T-helper 1 cell treated with Interleukin-12 subunit alpha and Interleukin-12 subunit beta and Interleukin-4 antibody, amounts not matched to agents 30 μg/mL and 1 μg/mL, for 36 hours (primary cell): ENCODE data around the gene NXPH2.
"Not testable (repeated sequence)": the region's sequence is repeated elsewhere in the genome, so short reads cannot be mapped to it uniquely, and the experiment has no call there.

Experiments used
- H3K27ac Mint-ChIP-seq: one replicate; pipeline ENCODE4 v1.8.0; 2021; ENCODE audit warnings: mild to moderate bottlenecking, mixed read lengths
- H3K27me3 Mint-ChIP-seq: one replicate; pipeline ENCODE4 v1.8.0; 2021; ENCODE audit warnings: low read depth, mixed read lengths
- H3K36me3 Mint-ChIP-seq: one replicate; pipeline ENCODE4 v1.8.0; 2021; ENCODE audit warnings: low read depth, mixed read lengths
- H3K4me1 Mint-ChIP-seq: one replicate; pipeline ENCODE4 v1.8.0; 2021; ENCODE audit warnings: low read depth, mixed read lengths
- H3K4me3 Mint-ChIP-seq: one replicate; pipeline ENCODE4 v1.8.0; 2021; ENCODE audit warnings: mild to moderate bottlenecking, moderate library complexity, mixed read lengths
- H3K9me3 Mint-ChIP-seq: one replicate; pipeline ENCODE4 v1.8.0; 2021; ENCODE audit warnings: mixed read lengths

NXPH2 gene

GRCh38 chr2:138777996-138778395, 2.2 kb downstream of the NXPH2 start:
- Mint-ChIP-seq H3K27ac (no peak overlapping the region), H3K36me3 (no peaks in the 10 kb centered on the region)

GRCh38 chr2:138775736-138776135, 4.5 kb downstream of the NXPH2 start:
- Mint-ChIP-seq H3K4me1 (no peaks in the 10 kb centered on the region), H3K36me3 (no peaks in the 10 kb centered on the region), H3K27me3 (peaks cover 23% of the 10 kb centered on the region), H3K27ac (no peak overlapping the region), H3K9me3 (no peaks in the 10 kb centered on the region), H3K4me3 (no peak overlapping the region)

More at GRCh38 chr2:138777996-138778395, 2.2 kb downstream of the NXPH2 start:
- no peaks in the 10 kb centered on the region for H3K4me1 Mint-ChIP-seq
- peaks cover 42% of the 10 kb centered on the region for H3K27me3 Mint-ChIP-seq
- no peak overlapping the region for H3K4me3 Mint-ChIP-seq
- H3K9me3 Mint-ChIP-seq, result no peaks in the 10 kb centered on the region

GRCh38 chr2:138771534-138771933, 8.7 kb downstream of the NXPH2 start:
- no peaks in the 10 kb centered on the region for H3K4me1 Mint-ChIP-seq
- no peaks in the 10 kb centered on the region for H3K36me3 Mint-ChIP-seq
- H3K9me3 Mint-ChIP-seq, result no peaks in the 10 kb centered on the region
- no peak overlapping the region for H3K4me3 Mint-ChIP-seq
- H3K27me3 Mint-ChIP-seq, result peaks cover 5% of the 10 kb centered on the region
- H3K27ac Mint-ChIP-seq, result no peak overlapping the region

GRCh38 chr2:138767101-138767500, 13.1 kb downstream of the NXPH2 start:
- no peaks in the 10 kb centered on the region for H3K9me3 Mint-ChIP-seq
- no peaks in the 10 kb centered on the region for H3K36me3 Mint-ChIP-seq
- H3K27ac Mint-ChIP-seq, result no peak overlapping the region
- H3K27me3 Mint-ChIP-seq, result peaks cover 5% of the 10 kb centered on the region
- H3K4me1 Mint-ChIP-seq, result no peaks in the 10 kb centered on the region
- no peak overlapping the region for H3K4me3 Mint-ChIP-seq

GRCh38 chr2:138766464-138766863, 13.7 kb downstream of the NXPH2 start:
- no peak overlapping the region for H3K27ac Mint-ChIP-seq
- no peak overlapping the region for H3K4me3 Mint-ChIP-seq
- H3K36me3 Mint-ChIP-seq, result no peaks in the 10 kb centered on the region
- H3K27me3 Mint-ChIP-seq, result peaks cover 5% of the 10 kb centered on the region
- H3K4me1 Mint-ChIP-seq, result no peaks in the 10 kb centered on the region
- no peaks in the 10 kb centered on the region for H3K9me3 Mint-ChIP-seq

GRCh38 chr2:138763971-138764370, 16.2 kb downstream of the NXPH2 start:
- Mint-ChIP-seq H3K9me3 (no peaks in the 10 kb centered on the region), H3K4me3 (no peak overlapping the region), H3K27ac (no peak overlapping the region), H3K27me3 (peaks cover under 1% of the 10 kb centered on the region), H3K4me1 (no peaks in the 10 kb centered on the region), H3K36me3 (no peaks in the 10 kb centered on the region)

GRCh38 chr2:138762533-138762932, 17.7 kb downstream of the NXPH2 start:
- H3K27me3 Mint-ChIP-seq, result no peaks in the 10 kb centered on the region
- H3K9me3 Mint-ChIP-seq, result no peaks in the 10 kb centered on the region
- H3K27ac Mint-ChIP-seq, result no peak overlapping the region
- H3K4me3 Mint-ChIP-seq, result no peak overlapping the region
- H3K36me3 Mint-ChIP-seq, result no peaks in the 10 kb centered on the region
- no peaks in the 10 kb centered on the region for H3K4me1 Mint-ChIP-seq

GRCh38 chr2:138760676-138761075, 19.5 kb downstream of the NXPH2 start:
- no peak overlapping the region for H3K4me3 Mint-ChIP-seq
- H3K4me1 Mint-ChIP-seq, result no peaks in the 10 kb centered on the region
- no peaks in the 10 kb centered on the region for H3K36me3 Mint-ChIP-seq
- no peaks in the 10 kb centered on the region for H3K9me3 Mint-ChIP-seq
- H3K27me3 Mint-ChIP-seq, result no peaks in the 10 kb centered on the region
- H3K27ac Mint-ChIP-seq, result no peak overlapping the region

- H3K36me3 Mint-ChIP-seq, result no peaks in the 10 kb centered on the region
- no peak overlapping the region for H3K27ac Mint-ChIP-seq
- H3K27me3 Mint-ChIP-seq, result no peaks in the 10 kb centered on the region
- H3K4me1 Mint-ChIP-seq, result no peaks in the 10 kb centered on the region
- H3K9me3 Mint-ChIP-seq, result no peaks in the 10 kb centered on the region
- no peak overlapping the region for H3K4me3 Mint-ChIP-seq
These were observed 22.8 kb downstream of the NXPH2 start for GRCh38 chr2:138757384-138757783.

- Mint-ChIP-seq H3K27ac (no peak overlapping the region), H3K27me3 (no peaks in the 10 kb centered on the region), H3K4me1 (no peaks in the 10 kb centered on the region), H3K4me3 (no peak overlapping the region), H3K9me3 (no peaks in the 10 kb centered on the region), H3K36me3 (no peaks in the 10 kb centered on the region)
These were observed 27.8 kb downstream of the NXPH2 start for GRCh38 chr2:138752197-138752956.

- H3K4me1 Mint-ChIP-seq, result no peaks in the 10 kb centered on the region
- H3K36me3 Mint-ChIP-seq, result no peaks in the 10 kb centered on the region
- no peaks in the 10 kb centered on the region for H3K9me3 Mint-ChIP-seq
- no peak overlapping the region for H3K4me3 Mint-ChIP-seq
- H3K27ac Mint-ChIP-seq, result no peak overlapping the region
- H3K27me3 Mint-ChIP-seq, result no peaks in the 10 kb centered on the region
These were observed 35.5 kb downstream of the NXPH2 start for GRCh38 chr2:138744713-138745112.

GRCh38 chr2:138742441-138743057, 37.6 kb downstream of the NXPH2 start:
- Mint-ChIP-seq H3K36me3 (no peaks in the 10 kb centered on the region), H3K4me3 (no peak overlapping the region), H3K27me3 (no peaks in the 10 kb centered on the region), H3K9me3 (no peaks in the 10 kb centered on the region), H3K4me1 (no peaks in the 10 kb centered on the region), H3K27ac (no peak overlapping the region)

GRCh38 chr2:138741851-138742250, 38.3 kb downstream of the NXPH2 start:
- Mint-ChIP-seq H3K36me3 (no peaks in the 10 kb centered on the region), H3K4me1 (no peaks in the 10 kb centered on the region), H3K4me3 (no peak overlapping the region), H3K27ac (no peak overlapping the region), H3K9me3 (peaks cover 4% of the 10 kb centered on the region), H3K27me3 (no peaks in the 10 kb centered on the region)

- H3K4me1 Mint-ChIP-seq, H3K27me3 Mint-ChIP-seq, H3K27ac Mint-ChIP-seq, H3K4me3 Mint-ChIP-seq, H3K36me3 Mint-ChIP-seq: not testable (repeated sequence)
- peaks cover 24% of the 10 kb centered on the region for H3K9me3 Mint-ChIP-seq
These were observed 43.1 kb downstream of the NXPH2 start for GRCh38 chr2:138737009-138737554.

GRCh38 chr2:138732651-138733050, 47.5 kb downstream of the NXPH2 start:
- Mint-ChIP-seq H3K27ac (no peak overlapping the region), H3K36me3 (no peaks in the 10 kb centered on the region), H3K9me3 (peaks cover 28% of the 10 kb centered on the region)

More at GRCh38 chr2:138732651-138733050, 47.5 kb downstream of the NXPH2 start:
- Mint-ChIP-seq H3K4me3 (no peak overlapping the region), H3K27me3 (no peaks in the 10 kb centered on the region), H3K4me1 (no peaks in the 10 kb centered on the region)
